Transverse colon (tissue), 4 donors: Measurements from ENCODE around the gene KCNH1. TPM values are rescaled to one million over a fixed set of nuclear protein-coding genes. Genes with fewer than 3 reads are reported as not detected.

Experiments
- DNase-seq: peaks from one replicate; pipeline ENCODE4 v3.0.0-alpha.2; 2019
- H3K27ac ChIP-seq, 4 donors: fragments of 200-600 bp; sonication (generic); 2 replicates each; pipeline ENCODE4 v1.5.1; 2016 to 2018; ENCODE audit warnings: inconsistent platforms in 4 of 4
- H3K27me3 ChIP-seq: fragments of 200-600 bp; sonication (generic); 2 replicates; pipeline ENCODE4 v1.5.1; 2017; ENCODE audit warnings: inconsistent platforms
- H3K36me3 ChIP-seq, 4 donors: fragments of 200-600 bp; sonication (generic); 2 replicates each; pipeline ENCODE4 v1.5.1; 2017 to 2019; ENCODE audit warnings: inconsistent platforms in 4 of 4
- H3K4me1 ChIP-seq, 4 donors: fragments of 200-600 bp; sonication (generic); 2 replicates each; pipeline ENCODE4 v1.5.1; 2017 to 2020; ENCODE audit warnings: inconsistent platforms in 4 of 4
- H3K4me3 ChIP-seq, 4 donors: fragments of 200-600 bp; sonication (generic); 1 replicate in 1 of 4; 2 replicates in 3 of 4; pipeline versions ENCODE4 v1.5.1 to v1.6.1; 2017 to 2019; ENCODE audit warnings: inconsistent platforms in 4 of 4
- H3K9me3 ChIP-seq, 2 donors: fragments of 200-600 bp; sonication (generic); 2 replicates each; pipeline ENCODE4 v1.5.1; 2017 to 2019; ENCODE audit warnings: inconsistent platforms in 2 of 2
- CTCF ChIP-seq, 5 experiments: fragments of 200-600 bp in 3 of 5; fragments of 450-650 bp in 2 of 5; sonication (generic) in 3 of 5; IDR thresholded peaks; 1 replicate in 2 of 5; 2 replicates in 3 of 5; pipeline ENCODE4 v1.5.1; 2016 to 2017; ENCODE audit warnings: antibody characterized with exemption in 5 of 5, inconsistent platforms in 3 of 5, mild to moderate bottlenecking in 2 of 5, moderate library complexity in 1 of 5
- EP300 ChIP-seq: sonication (generic); formaldehyde crosslinking; IDR thresholded peaks from one replicate; pipeline ENCODE4 v1.6.1; 2017; ENCODE audit warnings: antibody characterized with exemption, low read depth
- POLR2A ChIP-seq: fragments of 450-650 bp; IDR thresholded peaks from one replicate; pipeline ENCODE4 v1.6.1; 2016; ENCODE audit warnings: antibody characterized with exemption, mild to moderate bottlenecking, moderate library complexity
- POLR2AphosphoS5 ChIP-seq, 3 donors: sonication (generic); formaldehyde crosslinking; IDR thresholded peaks; one replicate each; pipeline ENCODE4 v1.6.1; 2016; ENCODE audit warnings: antibody characterized with exemption in 3 of 3
- WGBS, 2 donors: methylation state at CpG; one replicate each; pipeline ENCODE4 v1.1.5; 2018; ENCODE audit warnings: low coverage in 1 of 2; 5-methylcytosine and 5-hydroxymethylcytosine counted together
- in situ Hi-C, 4 donors: fragments of 200-750 bp; cut with MboI; loops; one replicate each; pipeline versions ENCODE4 v1.15.0 to v1.15.1; 2017; ENCODE audit warnings: low sequenced_read_pairs in 3 of 4, low pct_ligation_motif_present in 1 of 4, low pct_unique_long_range_greater_than_20kb in 1 of 4
- intact Hi-C: fragments of 100-400 bp; cut with DNase I; formaldehyde crosslinking; loops from one replicate; pipeline ENCODE4 v1.15.1; 2023; ENCODE audit warnings: low total_unique reads
- total RNA-seq, 4 donors: library from RNA; depleted of rRNA; stranded (reverse); fragments of >200 nt; gene quantifications; one replicate each; pipeline ENCODE4 v1.1.0, GENCODE V29; 2016

Gene KCNH1
- total RNA-seq, 4 donors from 2014 or later = 0.55 to 9.4 (median 2.2) TPM

- H3K9me3 ChIP-seq = no peaks in the 10 kb centered on the region
- H3K27me3 ChIP-seq = no peaks in the 10 kb centered on the region
- intact Hi-C loops = no loop called here
- WGBS, 2 donors = 79 to 83% methylated on average over 1 to 5 of the region's 5 CpGs
- DNase-seq = no peak
- H3K27ac ChIP-seq = no peak overlapping the region
- no peaks in the 10 kb centered on the region for H3K4me1 ChIP-seq
- in situ Hi-C loops = no loop called here
- no peak for TF ChIP-seq POLR2AphosphoS5 (IDR thresholded peaks at IDR 0.05)
- no peak overlapping the region for H3K4me3 ChIP-seq
- no peaks in the 10 kb centered on the region for H3K36me3 ChIP-seq
Observed at GRCh38 chr1:210796421-210796820, 337.5 kb downstream of the KCNH1 start.

- in situ Hi-C loops = no loop called here
- DNase-seq = no peak
- Histone ChIP-seq H3K27me3 (no peaks in the 10 kb centered on the region), H3K4me3 (no peak overlapping the region), H3K9me3 (no peaks in the 10 kb centered on the region), H3K4me1 (no peaks in the 10 kb centered on the region), H3K27ac (no peak overlapping the region), H3K36me3 (no peaks in the 10 kb centered on the region)
- intact Hi-C loops = no loop called here
- 57 to 88% methylated on average over 1 of the region's 1 CpG for WGBS, 2 donors
- TF ChIP-seq POLR2A (no peak), POLR2AphosphoS5 (IDR thresholded peaks at IDR 0.05) (no peak), EP300 (no peak), CTCF (IDR thresholded peaks at IDR 0.05) (no peak)
Observed at GRCh38 chr1:210794445-210794844, 339.5 kb downstream of the KCNH1 start.

GRCh38 chr1:210792250-210793102 is 341.5 kb downstream of the KCNH1 start:
- 50 to 54% methylated on average over 3 of the region's 3 CpGs for WGBS, 2 donors
- DNase-seq = no peak
- intact Hi-C loops = no loop called here

GRCh38 chr1:210790196-210790595 is 343.8 kb downstream of the KCNH1 start:
- no peaks in the 10 kb centered on the region for H3K4me1 ChIP-seq
- no peak overlapping the region for H3K4me3 ChIP-seq
- no peak for DNase-seq
- TF ChIP-seq POLR2AphosphoS5 (IDR thresholded peaks at IDR 0.05) (no peak), POLR2A (no peak), CTCF (IDR thresholded peaks at IDR 0.05) (no peak), EP300 (no peak)
- in situ Hi-C loops (no loop called here), intact Hi-C loops (no loop called here)
- H3K27ac ChIP-seq = no peak overlapping the region
- WGBS, 2 donors = 58 to 63% methylated on average over 2 of the region's 2 CpGs
- H3K36me3 ChIP-seq = no peaks in the 10 kb centered on the region
- no peaks in the 10 kb centered on the region for H3K9me3 ChIP-seq
- H3K27me3 ChIP-seq = no peaks in the 10 kb centered on the region

More at GRCh38 chr1:210792250-210793102, 341.5 kb downstream of the KCNH1 start:
- H3K4me1 ChIP-seq = no peaks in the 10 kb centered on the region
- H3K36me3 ChIP-seq = no peaks in the 10 kb centered on the region
- no peaks in the 10 kb centered on the region for H3K9me3 ChIP-seq
- H3K27me3 ChIP-seq = no peaks in the 10 kb centered on the region
- in situ Hi-C loops = no loop called here
- H3K4me3 ChIP-seq = no peak overlapping the region
- H3K27ac ChIP-seq = no peak overlapping the region
- no peak for TF ChIP-seq CTCF (IDR thresholded peaks at IDR 0.05)
- no peak for TF ChIP-seq POLR2A
- no peak for TF ChIP-seq EP300
- no peak for TF ChIP-seq POLR2AphosphoS5 (IDR thresholded peaks at IDR 0.05)

- H3K9me3 ChIP-seq = no peaks in the 10 kb centered on the region
- in situ Hi-C loops = no loop called here
- no peaks in the 10 kb centered on the region for H3K4me1 ChIP-seq
- TF ChIP-seq CTCF (IDR thresholded peaks at IDR 0.05) (no peak), EP300 (no peak), POLR2A (no peak), POLR2AphosphoS5 (IDR thresholded peaks at IDR 0.05) (no peak)
- intact Hi-C loops = no loop called here
- no peak overlapping the region for H3K27ac ChIP-seq
- no peak overlapping the region for H3K4me3 ChIP-seq
- DNase-seq = no peak
- no peaks in the 10 kb centered on the region for H3K27me3 ChIP-seq
- H3K36me3 ChIP-seq = no peaks in the 10 kb centered on the region
- WGBS, 2 donors = 79% methylated on average over 1 of the region's 1 CpG
Observed at GRCh38 chr1:210787800-210788199, 346.1 kb downstream of the KCNH1 start.
